GM23338 (cell line): Measurements from ENCODE around the gene NKAPL.

Source experiments
- CTCF ChIP-seq, 2 experiments: fragments of 200-600 bp in 1 of 2; sonication (generic) in 1 of 2; conservative IDR thresholded peaks; 2 replicates each; pipeline versions ENCODE4 v1.5.1 to v1.6.1; 2016 to 2017; ENCODE audit warnings: antibody characterized with exemption in 2 of 2, low read depth in 2 of 2, mild to moderate bottlenecking in 2 of 2, moderate library complexity in 1 of 2
- ZNF331 ChIP-seq: fragments of 250-450 bp; sonication (Bioruptor Pico); IDR thresholded peaks from 2 replicates; pipeline ENCODE4 v1.5.0; 2020; ENCODE audit warnings: low read depth, mild to moderate bottlenecking, moderate library complexity

GRCh38 chr6:28263922-28264321 is 4.8 kb downstream of the NKAPL start:
- TF ChIP-seq CTCF (conservative IDR thresholded peaks at IDR 0.05; ENCODE audit: low read depth in 2 of 2): no peak
- no peak for TF ChIP-seq ZNF331 (CRISPR knock-in tag)
